ENCODE measurements around the gene NR1I3. TPM values are rescaled to one million over a fixed set of nuclear protein-coding genes. Genes with fewer than 3 reads are reported as not detected.

Gene NR1I3
- total RNA-seq, 2 experiments from 2014 or later = not detected

- no peaks in the 10 kb centered on the region for H3K9me3 Mint-ChIP-seq
- H3K27me3 Mint-ChIP-seq = no peaks in the 10 kb centered on the region
- H3K27ac Mint-ChIP-seq = peak overlapping the region; percentile 90
- ATAC-seq (ENCODE audit: low read depth) = no peak
- H3K4me1 Mint-ChIP-seq = peaks cover 38% of the 10 kb centered on the region
- H3K4me3 Mint-ChIP-seq = no peak overlapping the region
- DNase-seq = no peak
- H3K36me3 Mint-ChIP-seq = no peaks in the 10 kb centered on the region
- POLR2A ChIA-PET = interaction anchor here (1.2 to 4.1 kb wide), 4 partner anchors 9 to 17 kb away, joined by 4 to 22 read pairs (median 6); partner anchors contain the start of genes B4GALT3 and NDUFS2
Measured at GRCh38 chr1:161193561-161194235, 44.3 kb downstream of the NR1I3 start.

GRCh38 chr1:161192476-161193465 lies 45.2 kb downstream of the NR1I3 start:
- H3K9me3 Mint-ChIP-seq = no peaks in the 10 kb centered on the region
- H3K4me1 Mint-ChIP-seq = peaks cover 40% of the 10 kb centered on the region
- no peaks in the 10 kb centered on the region for H3K27me3 Mint-ChIP-seq
- POLR2A ChIA-PET = interaction anchor here (0.5 to 4.1 kb wide), 7 partner anchors 10 to 70 kb away, joined by 3 to 22 read pairs (median 5); partner anchors contain the start of genes B4GALT3, NDUFS2 and TOMM40L
- peak overlapping the region; percentile 90 for H3K27ac Mint-ChIP-seq
- ATAC-seq (ENCODE audit: low read depth) (peak; percentile 81), DNase-seq (peak; percentile 58)
- H3K36me3 Mint-ChIP-seq = no peaks in the 10 kb centered on the region
- H3K4me3 Mint-ChIP-seq = no peak overlapping the region

GRCh38 chr1:161191971-161192370 lies 46.0 kb downstream of the NR1I3 start:
- no peak for DNase-seq
- no peaks in the 10 kb centered on the region for H3K9me3 Mint-ChIP-seq
- H3K27ac Mint-ChIP-seq = no peak overlapping the region
- ATAC-seq (ENCODE audit: low read depth) = no peak
- no peak overlapping the region for H3K4me3 Mint-ChIP-seq
- peaks cover 38% of the 10 kb centered on the region for H3K4me1 Mint-ChIP-seq
- H3K27me3 Mint-ChIP-seq = no peaks in the 10 kb centered on the region
- no peaks in the 10 kb centered on the region for H3K36me3 Mint-ChIP-seq
- POLR2A ChIA-PET = interaction anchor here (1.0 to 4.1 kb wide), 6 partner anchors 9 to 33 kb away, joined by 3 to 22 read pairs (median 7); partner anchors contain the start of genes B4GALT3, NDUFS2 and TOMM40L

- ATAC-seq (ENCODE audit: low read depth) (no peak), DNase-seq (no peak)
- H3K4me1 Mint-ChIP-seq = peaks cover 37% of the 10 kb centered on the region
- H3K27me3 Mint-ChIP-seq = no peaks in the 10 kb centered on the region
- H3K27ac Mint-ChIP-seq = no peak overlapping the region
- H3K4me3 Mint-ChIP-seq = no peak overlapping the region
- no peaks in the 10 kb centered on the region for H3K9me3 Mint-ChIP-seq
- POLR2A ChIA-PET = interaction anchor here (0.9 to 4.1 kb wide), 6 partner anchors 8 to 34 kb away, joined by 3 to 22 read pairs (median 7); partner anchors contain the start of genes B4GALT3, NDUFS2 and TOMM40L
- H3K36me3 Mint-ChIP-seq = no peaks in the 10 kb centered on the region
Measured at GRCh38 chr1:161190962-161191521, 47.0 kb downstream of the NR1I3 start.

- DNase-seq (no peak), ATAC-seq (ENCODE audit: low read depth) (no peak)
- no peaks in the 10 kb centered on the region for H3K9me3 Mint-ChIP-seq
- H3K36me3 Mint-ChIP-seq = peaks cover under 1% of the 10 kb centered on the region
- H3K27me3 Mint-ChIP-seq = no peaks in the 10 kb centered on the region
- H3K4me1 Mint-ChIP-seq = peaks cover 42% of the 10 kb centered on the region
- no peak overlapping the region for H3K27ac Mint-ChIP-seq
- no peak overlapping the region for H3K4me3 Mint-ChIP-seq
- POLR2A ChIA-PET = interaction anchor here (1.4 kb wide), 1 partner anchor 27 kb away, joined by 3 read pairs; no protein-coding TSS in a partner anchor
Measured at GRCh38 chr1:161189036-161189435, 49.0 kb downstream of the NR1I3 start.

GRCh38 chr1:161188381-161188780 lies 49.6 kb downstream of the NR1I3 start:
- Mint-ChIP-seq H3K27me3 (no peaks in the 10 kb centered on the region), H3K9me3 (no peaks in the 10 kb centered on the region), H3K4me1 (peaks cover 46% of the 10 kb centered on the region), H3K36me3 (peaks cover 5% of the 10 kb centered on the region), H3K4me3 (no peak overlapping the region), H3K27ac (no peak overlapping the region)
- POLR2A ChIA-PET = interaction anchor here (1.1 to 4.5 kb wide), 2 partner anchors 14 to 37 kb away, joined by 5 to 32 read pairs; partner anchors contain the start of genes NDUFS2 and TOMM40L
- no peak for DNase-seq
- no peak for ATAC-seq (ENCODE audit: low read depth)

GRCh38 chr1:161187311-161187710 lies 50.7 kb downstream of the NR1I3 start:
- no peaks in the 10 kb centered on the region for H3K9me3 Mint-ChIP-seq
- H3K4me1 Mint-ChIP-seq = peaks cover 48% of the 10 kb centered on the region
- DNase-seq (no peak), ATAC-seq (ENCODE audit: low read depth) (no peak)
- peaks cover 5% of the 10 kb centered on the region for H3K36me3 Mint-ChIP-seq
- H3K27ac Mint-ChIP-seq = peak overlapping the region; percentile 97
- POLR2A ChIA-PET = interaction anchor here (2.4 to 4.5 kb wide), 2 partner anchors 15 to 22 kb away, joined by 12 to 32 read pairs; partner anchors contain the start of genes NDUFS2 and PPOX
- H3K4me3 Mint-ChIP-seq = no peak overlapping the region
- no peaks in the 10 kb centered on the region for H3K27me3 Mint-ChIP-seq

- ATAC-seq (ENCODE audit: low read depth) = no peak
- no peak for DNase-seq
- Mint-ChIP-seq H3K4me3 (peak overlapping the region; percentile 72), H3K27me3 (no peaks in the 10 kb centered on the region), H3K36me3 (peaks cover 5% of the 10 kb centered on the region), H3K4me1 (peaks cover 59% of the 10 kb centered on the region), H3K27ac (peak overlapping the region; percentile 97), H3K9me3 (no peaks in the 10 kb centered on the region)
- POLR2A ChIA-PET = interaction anchor here (0.6 to 4.5 kb wide), 6 partner anchors 12 to 502 kb away, joined by 3 to 32 read pairs (median 8); partner anchors contain the start of genes NDUFS2, PPOX, TOMM40L and UFC1
Measured at GRCh38 chr1:161185732-161186311, 52.2 kb downstream of the NR1I3 start.

GRCh38 chr1:161185282-161185682 lies 52.7 kb downstream of the NR1I3 start:
- Mint-ChIP-seq H3K4me3 (peak overlapping the region; percentile 72), H3K36me3 (peaks cover 5% of the 10 kb centered on the region), H3K27me3 (no peaks in the 10 kb centered on the region), H3K4me1 (peaks cover 64% of the 10 kb centered on the region), H3K27ac (peak overlapping the region; percentile 97), H3K9me3 (no peaks in the 10 kb centered on the region)
- peak; percentile 63 for DNase-seq
- POLR2A ChIA-PET = interaction anchor here (0.6 to 4.5 kb wide), 6 partner anchors 9 to 502 kb away, joined by 3 to 32 read pairs (median 8); partner anchors contain the start of genes NDUFS2, PPOX and TOMM40L
- peak; percentile 81 for ATAC-seq (ENCODE audit: low read depth)

- ATAC-seq (ENCODE audit: low read depth) (peak; percentile 61), DNase-seq (no peak)
- Mint-ChIP-seq H3K27me3 (no peaks in the 10 kb centered on the region), H3K4me1 (peaks cover 65% of the 10 kb centered on the region), H3K36me3 (peaks cover 5% of the 10 kb centered on the region), H3K9me3 (no peaks in the 10 kb centered on the region), H3K27ac (peak overlapping the region; percentile 95), H3K4me3 (peak overlapping the region; percentile 69)
- POLR2A ChIA-PET = interaction anchor here (0.5 to 4.7 kb wide), 16 partner anchors 9 to 475 kb away, joined by 3 to 53 read pairs (median 4); partner anchors contain the start of genes APOA2, ARHGAP30, DEDD and NDUFS2
Measured at GRCh38 chr1:161182214-161182613, 55.8 kb downstream of the NR1I3 start.

- no peak overlapping the region for H3K4me3 Mint-ChIP-seq
- peak overlapping the region; percentile 72 for H3K27ac Mint-ChIP-seq
- H3K4me1 Mint-ChIP-seq = peaks cover 64% of the 10 kb centered on the region
- DNase-seq = no peak
- peaks cover 10% of the 10 kb centered on the region for H3K36me3 Mint-ChIP-seq
- H3K9me3 Mint-ChIP-seq = no peaks in the 10 kb centered on the region
- POLR2A ChIA-PET = interaction anchor here (1.5 to 4.7 kb wide), 3 partner anchors 14 to 45 kb away, joined by 5 to 53 read pairs (median 38); partner anchors contain the start of genes APOA2, NDUFS2, PPOX and TOMM40L
- no peak for ATAC-seq (ENCODE audit: low read depth)
- no peaks in the 10 kb centered on the region for H3K27me3 Mint-ChIP-seq
Measured at GRCh38 chr1:161180639-161181038, 57.4 kb downstream of the NR1I3 start.

GRCh38 chr1:161179698-161180097 lies 58.3 kb downstream of the NR1I3 start:
- Mint-ChIP-seq H3K27ac (peak overlapping the region; percentile 23), H3K27me3 (no peaks in the 10 kb centered on the region), H3K9me3 (no peaks in the 10 kb centered on the region), H3K4me1 (peaks cover 61% of the 10 kb centered on the region), H3K4me3 (no peak overlapping the region), H3K36me3 (peaks cover 16% of the 10 kb centered on the region)
- no peak for ATAC-seq (ENCODE audit: low read depth)
- POLR2A ChIA-PET = interaction anchor here (1.5 to 4.7 kb wide), 3 partner anchors 13 to 46 kb away, joined by 5 to 53 read pairs (median 38); partner anchors contain the start of genes APOA2, NDUFS2, PPOX and TOMM40L
- no peak for DNase-seq
